Skin of body (tissue), 2 donors: ENCODE measurements around the gene CCDC200. TPM values are rescaled to one million over a fixed set of nuclear protein-coding genes. Genes with fewer than 3 reads are reported as not detected.
"Not testable (repeated sequence)": the region's sequence is repeated elsewhere in the genome, so short reads cannot be mapped to it uniquely, and the experiment has no call there.

Source experiments
- DNase-seq: peaks from one replicate; lab custom pipeline; 2025; lab: John Stamatoyannopoulos, UW
- total RNA-seq: library from RNA; depleted of rRNA; stranded (reverse); fragments of >200 nt; gene quantifications from one replicate; pipeline ENCODE4 v1.2.3, GENCODE V29; 2014

The CCDC200 gene
- total RNA-seq, 1 donor from 2014 or later = not detected

DNA sequence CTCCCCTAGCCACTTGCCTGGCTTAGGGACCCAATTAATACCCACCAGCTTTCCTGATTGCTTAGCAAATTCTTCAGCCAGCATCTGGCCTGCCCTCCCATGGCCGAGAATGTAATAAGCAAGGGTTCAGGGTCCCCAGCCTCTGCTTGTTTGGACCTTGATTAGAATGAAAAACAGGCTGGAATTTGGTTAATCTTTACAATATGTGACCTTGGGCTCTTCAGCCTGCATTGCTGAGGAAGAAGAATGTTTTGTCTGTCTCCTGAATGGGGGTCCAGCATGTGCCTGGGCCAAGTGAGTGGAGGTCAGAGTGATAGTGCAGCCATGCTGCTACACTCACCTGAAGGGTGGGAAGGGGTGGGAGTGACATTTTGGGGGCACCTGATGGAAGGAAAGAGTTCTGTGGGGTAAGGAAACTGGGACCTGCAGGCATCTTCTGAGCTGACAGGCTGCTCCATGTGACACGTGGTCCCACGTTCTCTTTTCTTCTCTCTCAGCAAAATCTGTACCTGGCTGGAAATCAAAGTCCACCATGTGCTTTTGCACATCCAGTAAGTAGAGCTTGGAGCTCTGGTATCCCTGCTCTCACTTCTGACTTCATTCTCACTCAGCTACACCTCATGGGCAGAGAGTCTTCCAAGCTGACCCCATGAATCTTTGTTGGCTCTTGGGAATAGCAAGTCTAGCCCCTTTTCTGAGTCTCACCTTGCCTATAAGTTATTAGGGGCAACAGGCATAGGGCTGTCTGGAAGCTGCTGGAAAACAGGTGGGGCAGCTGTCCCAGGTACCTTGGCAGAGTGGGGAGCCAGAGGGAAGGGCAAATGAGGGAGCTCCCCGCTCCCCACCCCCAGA is 11.4 kb downstream of the CCDC200 start:
- DNase-seq = no peak

DNA sequence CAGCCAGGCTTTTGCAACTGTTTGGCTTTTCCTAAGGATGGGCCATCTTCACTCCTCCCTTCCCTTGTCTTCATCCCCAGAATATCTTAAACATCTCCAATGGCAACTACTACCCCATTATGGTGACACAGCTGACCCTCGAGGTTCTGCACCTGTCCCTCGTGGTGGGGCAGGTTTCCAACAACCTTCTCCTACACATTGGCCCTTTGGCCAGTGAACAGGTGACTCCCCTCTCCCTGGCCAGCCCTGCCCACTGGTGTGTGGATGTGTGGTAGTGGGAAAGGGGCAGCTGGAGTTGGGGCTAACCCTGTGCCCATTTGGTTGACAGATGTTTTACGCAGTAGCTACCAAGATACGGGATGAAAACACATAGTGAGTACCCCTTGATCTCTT is 12.1 kb downstream of the CCDC200 start:
- no peak for DNase-seq

GRCh38 chr17:43215341-43215740 is 13.1 kb downstream of the CCDC200 start:
- no peak for DNase-seq

- DNase-seq = no peak
These were observed 14.9 kb downstream of the CCDC200 start for GRCh38 chr17:43213545-43213944.

GRCh38 chr17:43212641-43213490 is 15.6 kb downstream of the CCDC200 start:
- no peak for DNase-seq

DNA sequence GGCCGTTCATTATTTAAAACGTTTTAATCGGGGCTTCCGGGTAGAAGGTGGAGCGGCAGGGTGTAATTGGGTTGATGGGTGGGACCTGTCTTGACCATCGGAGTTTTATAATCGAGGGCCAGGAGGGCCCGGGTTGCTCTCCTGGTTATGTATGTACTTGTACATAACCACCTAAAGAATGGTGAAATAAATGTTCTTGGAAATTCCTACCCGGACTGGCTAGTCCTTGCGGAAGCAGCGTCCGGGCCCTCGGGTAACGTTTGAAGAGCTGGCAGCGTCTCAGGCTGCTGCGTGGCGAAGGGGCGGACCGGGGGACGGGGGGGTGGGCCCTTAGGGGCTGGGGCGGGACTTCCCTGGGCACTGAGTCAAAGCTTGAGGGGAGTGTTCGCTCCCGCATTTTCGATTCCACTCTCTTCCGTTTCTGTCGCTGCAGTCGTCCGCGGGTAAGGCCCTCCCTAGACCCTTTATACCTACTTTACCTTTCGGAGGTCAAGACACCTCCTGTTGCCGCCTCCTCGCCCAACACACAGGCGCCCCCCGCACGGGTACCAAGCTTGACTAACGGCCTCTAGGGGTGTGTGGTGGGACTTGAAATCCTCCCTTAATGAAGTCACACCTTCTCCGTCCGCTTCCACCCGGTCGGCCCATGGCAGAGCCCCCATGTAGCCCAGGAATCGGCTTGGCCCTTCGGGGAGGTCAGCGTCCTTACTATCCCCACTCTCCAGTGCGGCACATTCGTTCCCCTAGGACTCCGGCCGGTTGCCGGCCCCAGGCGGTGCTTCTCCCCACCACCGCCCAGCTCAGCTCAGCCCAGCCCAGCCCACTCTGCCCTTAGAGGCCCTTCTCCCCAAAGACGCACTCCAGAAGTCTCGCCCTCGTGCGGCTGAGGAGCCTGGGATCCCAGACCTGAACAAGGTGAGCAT is 16.7 kb downstream of the CCDC200 start, which contains the start of gene TMEM106A:
TMEM106A (plus strand) TSS at position 396 of the 923 bp plus-strand sequence. CDS start 1,167 bp downstream, outside the sequence.
- DNase-seq = peak; percentile 81

GRCh38 chr17:43211123-43211479 is 17.3 kb downstream of the CCDC200 start:
- DNase-seq = no peak

DNA sequence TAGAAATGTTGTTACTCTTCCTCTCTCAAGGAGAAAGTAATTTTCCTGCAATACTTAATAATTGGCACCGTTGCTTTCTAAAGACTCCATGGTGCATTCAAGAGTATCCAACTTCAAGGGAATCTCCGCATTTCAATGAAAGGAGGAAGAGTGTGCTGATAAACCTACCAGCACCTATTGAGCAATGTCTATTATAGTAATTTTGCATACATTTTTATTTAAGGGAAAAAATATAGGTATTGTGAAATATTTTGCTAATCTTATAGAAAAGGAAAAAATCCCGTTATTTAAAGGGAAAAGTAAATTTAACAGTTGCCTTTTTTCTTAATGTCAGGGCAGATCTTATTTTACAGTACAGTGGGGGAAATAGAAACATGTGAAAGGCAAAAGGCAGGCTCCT is 17.8 kb downstream of the CCDC200 start:
- no peak for DNase-seq

DNA sequence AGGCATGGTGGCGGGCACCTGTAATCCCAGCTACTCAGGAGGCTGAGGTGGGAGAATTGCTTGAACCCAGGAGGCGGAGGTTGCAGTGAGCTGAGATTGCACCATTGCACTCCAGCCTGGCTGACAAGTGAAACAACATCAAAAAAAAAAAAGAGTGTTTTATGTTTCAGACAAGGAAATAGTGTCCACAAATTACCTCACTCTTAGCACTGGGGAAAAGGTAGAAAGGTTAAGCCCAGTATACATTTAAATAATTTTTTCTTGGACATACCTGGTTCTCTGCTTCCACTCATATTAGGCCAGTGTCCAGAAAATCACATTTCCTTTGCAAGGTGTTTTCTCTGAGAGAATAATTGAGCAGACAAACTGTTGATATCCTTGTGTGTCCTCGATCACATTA is 25.4 kb downstream of the CCDC200 start:
- DNase-seq = not testable (repeated sequence)

- no peak for DNase-seq
These were observed 28.3 kb downstream of the CCDC200 start for GRCh38 chr17:43200127-43200526.

DNA sequence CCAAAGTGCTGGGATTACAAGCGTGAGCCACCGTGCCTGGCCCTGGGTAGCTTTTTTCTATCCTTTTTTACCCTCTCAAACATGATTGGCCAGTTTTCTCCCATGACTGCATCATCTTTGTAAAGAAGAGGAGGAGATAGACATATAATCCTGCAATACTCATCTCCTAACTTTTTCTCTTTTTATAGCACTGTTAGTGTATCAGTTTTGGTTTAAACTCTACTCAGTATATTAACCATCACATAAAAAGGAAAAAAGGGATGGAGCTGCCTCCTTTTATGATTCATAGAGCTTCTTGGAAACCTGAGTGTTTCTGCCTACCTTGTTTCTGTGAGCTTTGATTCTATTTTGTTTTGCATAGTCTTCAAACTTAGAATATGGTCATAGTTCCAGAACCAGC is 28.8 kb downstream of the CCDC200 start:
- no peak for DNase-seq

DNA sequence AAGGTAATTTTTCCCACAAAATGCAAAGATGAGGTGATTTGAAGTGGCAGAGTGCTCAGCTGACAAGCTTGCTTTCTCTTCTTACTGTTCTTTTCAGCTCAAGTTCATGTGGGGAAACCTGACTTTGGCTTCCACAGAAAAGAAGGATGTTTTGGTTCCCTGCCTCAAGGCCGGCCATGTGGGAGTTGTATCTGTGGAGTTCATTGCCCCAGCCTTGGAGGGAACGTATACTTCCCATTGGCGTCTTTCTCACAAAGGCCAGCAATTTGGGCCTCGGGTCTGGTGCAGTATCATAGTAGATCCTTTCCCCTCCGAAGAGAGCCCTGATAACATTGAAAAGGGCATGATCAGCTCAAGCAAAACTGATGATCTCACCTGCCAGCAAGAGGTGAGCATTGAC is 35.2 kb downstream of the CCDC200 start:
- no peak for DNase-seq

GRCh38 chr17:43186656-43187055 is 41.8 kb downstream of the CCDC200 start:
- not testable (repeated sequence) for DNase-seq

DNA sequence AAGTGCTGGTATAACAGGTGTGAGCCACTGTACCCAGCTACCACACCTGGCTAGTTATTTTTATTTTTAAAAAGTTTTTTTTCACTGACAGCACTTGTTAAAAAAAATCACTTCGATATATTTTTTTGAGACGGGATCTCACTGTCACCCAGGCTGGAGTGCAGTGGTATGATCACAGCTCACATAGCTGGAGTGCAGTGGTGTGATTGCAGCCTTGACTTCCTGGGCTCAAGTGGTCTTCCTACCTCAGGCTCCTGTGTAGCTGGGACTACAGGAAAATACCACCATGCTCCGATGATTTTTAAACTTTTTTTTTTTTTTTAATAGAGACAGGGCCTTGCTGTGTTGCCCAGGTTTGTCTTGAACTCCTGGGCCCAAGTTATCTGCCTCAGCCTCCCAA is 44.5 kb downstream of the CCDC200 start:
- DNase-seq = no peak

DNA sequence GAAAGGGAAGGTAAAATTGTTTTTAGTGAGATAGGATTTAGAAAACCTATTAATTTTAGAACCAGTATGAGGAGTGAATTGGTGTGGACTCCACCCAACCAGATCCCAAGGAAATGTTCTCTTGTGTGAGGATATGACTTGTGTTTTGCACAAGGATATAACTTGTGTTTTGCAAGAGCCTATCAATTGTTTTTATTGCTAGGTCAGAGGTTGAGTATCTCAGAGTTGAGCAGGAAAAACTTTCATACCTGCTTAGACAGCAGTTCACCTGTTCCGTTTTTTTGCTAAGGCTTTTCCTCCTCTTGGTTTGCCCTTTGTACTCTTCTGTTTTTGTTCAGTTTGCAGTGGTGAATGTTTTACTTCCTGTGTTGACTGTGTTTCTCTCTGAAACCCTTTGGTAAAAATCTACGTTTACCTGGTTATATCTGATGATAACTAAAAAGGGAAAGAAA is 52.3 kb downstream of the CCDC200 start:
- DNase-seq = no peak

- peak; percentile 59 for DNase-seq
These were observed 53.0 kb downstream of the CCDC200 start for GRCh38 chr17:43175213-43176118.

GRCh38 chr17:43171586-43172487 is 56.6 kb downstream of the CCDC200 start:
- peak; percentile 84 for DNase-seq
